ENCODE data around the gene CD99L2.
"Not testable (repeated sequence)": the region's sequence is repeated elsewhere in the genome, so short reads cannot be mapped to it uniquely, and the experiment has no call there.

CD99L2 gene

DNA sequence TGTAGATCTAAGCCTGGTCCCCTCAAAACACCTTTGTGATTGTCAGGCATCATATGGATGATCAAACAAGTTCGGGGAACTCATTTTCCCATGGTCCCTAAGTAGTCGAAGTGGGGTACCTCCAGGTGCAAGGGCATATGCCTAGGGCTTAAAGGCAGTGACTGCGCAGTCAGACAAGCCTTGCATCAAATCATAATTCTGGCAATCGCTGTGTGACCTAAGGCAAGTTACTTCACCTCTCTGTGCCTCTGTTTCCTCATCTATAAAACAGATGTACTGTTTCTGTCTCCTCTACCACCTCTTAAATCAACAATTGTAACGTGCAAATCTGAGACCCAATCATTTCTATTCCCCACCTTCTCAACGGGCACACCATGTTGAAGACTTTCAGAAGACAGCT, 1.8 kb downstream of the CD99L2 start:
- no peak for DNase-seq (ENCODE audit: low read depth)

- DNase-seq (ENCODE audit: low read depth): no peak
Observed at GRCh38 chrX:150893936-150894335, 4.5 kb downstream of the CD99L2 start.

GRCh38 chrX:150889131-150889530, 9.3 kb downstream of the CD99L2 start:
- no peak for DNase-seq (ENCODE audit: low read depth)

DNA sequence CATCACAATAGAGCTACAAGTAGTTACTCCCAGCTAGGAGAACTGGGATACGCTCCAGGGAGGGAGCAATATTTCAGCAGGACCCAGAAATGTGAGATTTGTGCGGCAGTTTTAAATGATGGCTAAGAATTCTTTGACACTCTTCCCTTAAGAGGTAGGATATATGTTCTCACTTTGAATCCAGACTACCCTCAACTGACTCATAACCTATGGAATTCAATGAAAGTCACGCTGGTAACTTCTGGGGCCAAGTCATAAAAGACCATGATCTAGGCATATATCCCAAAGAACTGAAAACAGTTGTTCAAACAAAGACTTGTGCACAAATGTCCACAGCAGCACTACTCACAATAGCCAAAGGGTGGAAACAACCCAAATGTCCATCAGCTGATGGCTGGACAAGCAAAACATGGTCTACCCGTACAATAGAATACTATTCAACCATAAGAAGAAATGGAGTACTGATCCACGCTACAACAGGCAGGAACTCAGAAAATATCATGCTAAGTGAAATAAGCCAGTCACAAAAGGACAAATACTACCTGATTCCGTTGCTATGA, 10.5 kb downstream of the CD99L2 start:
- DNase-seq (ENCODE audit: low read depth): no peak

- not testable (repeated sequence) for DNase-seq (ENCODE audit: low read depth)
Observed at GRCh38 chrX:150887268-150887667, 11.2 kb downstream of the CD99L2 start.

DNA sequence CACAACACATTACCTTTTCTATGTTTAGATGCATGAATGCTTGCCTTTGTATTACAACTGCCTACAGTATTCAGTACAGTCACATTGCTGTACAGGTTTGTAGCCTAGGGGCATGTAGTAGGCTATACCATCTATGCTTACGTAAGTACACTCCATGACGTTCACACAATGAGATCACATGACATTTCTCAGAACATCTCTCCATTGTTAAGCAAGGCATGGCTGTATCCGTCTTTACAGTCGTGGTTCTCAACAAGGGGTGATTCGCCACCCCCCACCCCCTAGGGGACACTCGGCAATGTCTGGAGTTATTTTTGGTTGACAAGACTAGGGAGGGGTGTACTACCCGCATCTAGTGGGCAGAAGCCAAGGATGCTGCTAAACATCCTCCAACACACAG, 12.1 kb downstream of the CD99L2 start:
- DNase-seq (ENCODE audit: low read depth): no peak

GRCh38 chrX:150880808-150881165, 17.7 kb downstream of the CD99L2 start:
- no peak for DNase-seq (ENCODE audit: low read depth)

GRCh38 chrX:150879855-150880807, 18.3 kb downstream of the CD99L2 start:
- DNase-seq (ENCODE audit: low read depth): no peak

DNA sequence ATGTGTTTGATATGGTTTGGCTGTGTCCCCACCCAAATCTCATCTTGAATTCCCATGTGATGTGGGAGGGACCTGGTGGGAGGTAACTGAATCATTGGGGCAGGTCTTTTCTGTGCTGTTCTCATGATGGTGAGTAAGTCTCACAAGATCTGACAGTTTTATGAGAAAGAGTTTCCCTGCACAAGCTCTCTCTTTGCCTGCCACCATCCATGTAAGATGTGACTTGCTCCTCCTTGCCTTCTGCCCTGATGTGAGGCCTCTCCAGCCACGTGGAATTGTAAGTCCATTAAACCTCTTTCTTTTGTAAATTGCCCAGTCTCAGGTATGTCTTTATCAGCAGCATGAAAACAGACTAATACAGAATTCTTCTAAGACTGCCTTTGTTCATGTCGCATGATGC, 22.8 kb downstream of the CD99L2 start:
- not testable (repeated sequence) for DNase-seq (ENCODE audit: low read depth)

DNA sequence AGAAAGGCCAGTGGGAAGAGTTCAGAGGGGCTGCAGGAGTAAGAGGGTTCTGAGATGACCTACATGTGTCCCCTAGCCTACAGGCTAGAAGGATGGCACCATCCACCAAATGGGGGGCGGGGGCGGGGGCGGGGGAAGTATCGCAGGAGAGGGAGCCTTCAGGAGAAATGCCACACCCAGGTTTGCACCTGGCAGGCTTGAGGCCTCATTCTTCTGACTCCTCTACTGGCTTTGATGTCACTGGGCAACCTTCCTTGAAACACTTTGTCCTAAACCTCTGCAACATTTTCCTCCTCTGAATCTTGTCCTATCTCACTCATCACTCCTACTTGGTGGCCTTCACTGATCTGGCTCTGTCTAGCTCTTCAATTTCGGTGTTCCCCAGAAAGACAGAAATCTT, 24.0 kb downstream of the CD99L2 start:
- no peak for DNase-seq (ENCODE audit: low read depth)

DNA sequence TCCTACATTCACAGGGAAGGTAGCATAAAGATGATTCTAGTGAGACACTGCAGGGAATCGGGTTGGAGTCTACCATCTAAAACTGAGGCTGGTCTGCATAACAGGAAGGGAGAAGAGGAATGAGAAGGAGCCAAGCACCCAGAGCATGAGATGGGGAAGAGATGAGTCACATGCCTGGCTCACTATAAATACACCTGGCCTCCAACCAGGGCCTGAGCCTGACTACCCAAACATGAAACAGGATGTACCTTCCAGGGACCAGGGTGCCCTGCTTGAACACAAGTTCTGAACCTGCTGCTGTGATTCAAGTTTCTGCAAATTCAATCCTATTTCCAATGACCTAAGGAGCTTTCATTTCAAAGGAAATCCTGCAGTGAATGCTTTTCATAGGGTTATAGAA, 24.9 kb downstream of the CD99L2 start:
- no peak for DNase-seq (ENCODE audit: low read depth)

DNA sequence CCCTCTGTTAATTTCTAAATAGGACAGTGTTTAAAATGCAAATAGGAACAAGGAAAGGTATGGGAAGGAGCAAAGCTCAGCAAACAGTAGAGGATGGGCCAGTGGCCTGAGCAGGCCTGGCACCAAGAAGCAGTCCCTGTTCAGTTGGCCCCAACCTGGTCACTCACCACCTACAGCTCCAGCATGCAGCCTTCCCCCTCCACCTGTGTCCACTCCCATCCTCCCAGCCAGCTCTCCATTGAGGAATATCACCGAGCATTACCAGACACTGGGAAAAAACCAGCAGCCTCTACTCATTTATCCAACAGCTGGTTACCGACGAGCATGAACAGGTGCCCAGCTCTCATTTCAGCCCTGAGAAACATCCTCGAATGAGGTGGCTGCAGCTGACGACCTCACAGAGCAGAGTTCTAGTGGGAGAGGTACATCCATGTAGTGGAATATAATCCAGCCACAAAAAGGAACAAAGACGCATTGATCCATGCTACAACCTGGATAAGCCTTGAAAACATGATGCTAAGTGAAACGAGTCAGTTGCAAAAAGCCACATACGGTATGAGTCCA, 25.6 kb downstream of the CD99L2 start:
- DNase-seq (ENCODE audit: low read depth): no peak

- DNase-seq (ENCODE audit: low read depth): no peak
Observed at GRCh38 chrX:150871341-150871811, 27.1 kb downstream of the CD99L2 start.

DNA sequence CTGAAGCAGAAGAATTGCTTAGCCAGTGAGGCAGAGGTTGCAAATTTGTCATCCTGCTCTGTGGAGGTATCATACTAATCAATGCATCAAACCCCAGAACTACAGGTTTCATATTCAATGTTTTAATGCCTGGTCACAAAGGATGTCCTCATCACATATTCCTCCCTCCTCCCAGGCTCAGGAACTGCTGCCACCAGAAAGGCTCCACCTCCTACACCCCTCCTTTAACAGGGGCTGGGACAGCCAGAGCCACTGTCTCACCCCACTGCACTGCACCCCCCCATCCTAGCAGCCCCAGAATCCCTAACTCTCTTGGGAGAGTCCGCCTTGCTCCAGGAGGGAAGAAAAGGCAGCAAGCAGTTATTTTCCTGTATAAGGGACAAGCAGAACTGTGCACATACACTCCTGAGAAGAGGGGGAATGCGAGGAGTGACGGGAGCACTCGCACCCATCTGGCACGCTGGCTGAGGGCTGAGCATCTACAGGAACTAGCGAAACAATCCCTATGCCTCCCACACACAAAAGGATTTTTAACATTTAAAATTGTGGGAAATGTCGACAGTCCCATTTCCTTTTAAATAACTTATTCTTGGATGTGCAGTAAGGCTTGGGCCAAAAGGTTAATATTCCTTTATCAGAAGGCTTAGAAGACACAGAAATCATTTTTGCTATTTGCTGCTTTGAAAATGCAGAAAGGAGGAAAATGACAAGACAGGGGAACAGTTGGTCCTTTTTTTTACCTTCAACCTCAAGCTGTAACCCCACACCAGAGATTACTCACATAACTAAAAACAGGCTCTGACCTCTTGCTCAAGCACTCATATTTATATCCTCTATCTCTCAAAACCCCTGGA, 27.8 kb downstream of the CD99L2 start:
- DNase-seq (ENCODE audit: low read depth): no peak

- DNase-seq (ENCODE audit: low read depth): no peak
Observed at GRCh38 chrX:150870029-150870428, 28.4 kb downstream of the CD99L2 start.

DNA sequence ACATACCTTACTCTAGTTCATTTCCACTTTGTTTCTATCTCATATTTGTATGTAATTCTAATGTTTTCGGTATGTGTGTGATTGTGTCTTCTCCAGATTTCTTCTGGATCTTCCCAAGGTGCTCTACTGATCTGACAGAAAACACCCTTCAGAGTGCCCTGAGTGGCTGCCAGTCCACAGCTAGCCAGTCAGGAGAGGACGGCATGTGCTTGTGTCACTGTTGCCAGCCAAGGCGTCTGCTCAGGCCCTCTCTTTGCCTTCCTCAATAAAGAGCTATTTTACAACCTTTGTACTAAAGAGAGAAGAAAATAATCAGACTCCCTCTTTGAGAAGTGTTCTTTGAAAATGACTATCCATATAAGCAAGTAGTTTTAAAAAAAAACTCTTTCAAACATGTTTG, 29.0 kb downstream of the CD99L2 start:
- DNase-seq (ENCODE audit: low read depth): no peak

DNA sequence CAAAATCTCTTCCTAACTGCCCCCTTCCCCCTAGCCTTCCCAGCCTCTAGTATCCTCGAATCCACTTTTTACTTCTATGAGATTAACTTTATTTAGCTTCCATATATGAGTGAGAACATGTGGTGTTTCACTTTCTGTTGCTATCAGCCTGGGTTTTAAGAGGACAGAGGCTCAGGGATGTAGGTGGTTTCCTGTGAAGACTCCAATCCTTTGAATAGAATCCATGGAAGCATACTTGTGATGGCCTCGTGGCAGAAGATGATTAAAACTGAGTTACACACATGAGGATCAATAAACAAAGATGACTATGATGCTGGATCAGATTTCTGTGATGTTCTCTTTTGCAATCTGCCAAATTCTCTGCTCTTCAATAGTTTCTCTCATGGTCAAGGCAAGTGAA, 29.8 kb downstream of the CD99L2 start:
- DNase-seq (ENCODE audit: low read depth): no peak

GRCh38 chrX:150864127-150864526, 34.3 kb downstream of the CD99L2 start:
- DNase-seq (ENCODE audit: low read depth): no peak

DNA sequence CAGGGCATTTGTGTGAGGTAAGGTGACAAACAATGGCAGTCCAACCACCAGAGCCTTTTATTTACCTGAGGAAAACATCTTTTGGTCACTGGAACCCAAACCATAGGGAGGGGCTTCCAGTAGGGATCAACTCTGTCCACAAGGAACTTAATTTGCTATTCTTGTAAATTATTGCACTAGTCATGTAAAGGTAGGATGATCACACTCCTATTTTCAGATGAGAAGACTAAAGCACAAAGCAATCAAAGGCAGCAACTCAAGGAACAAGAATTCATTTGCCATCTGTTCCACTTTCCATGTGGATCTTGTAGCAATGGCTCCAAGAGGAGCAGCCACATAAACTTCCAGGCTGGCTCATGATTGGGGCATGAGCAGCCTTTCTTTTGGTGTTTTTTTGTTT, 35.3 kb downstream of the CD99L2 start:
- DNase-seq (ENCODE audit: low read depth): no peak

DNA sequence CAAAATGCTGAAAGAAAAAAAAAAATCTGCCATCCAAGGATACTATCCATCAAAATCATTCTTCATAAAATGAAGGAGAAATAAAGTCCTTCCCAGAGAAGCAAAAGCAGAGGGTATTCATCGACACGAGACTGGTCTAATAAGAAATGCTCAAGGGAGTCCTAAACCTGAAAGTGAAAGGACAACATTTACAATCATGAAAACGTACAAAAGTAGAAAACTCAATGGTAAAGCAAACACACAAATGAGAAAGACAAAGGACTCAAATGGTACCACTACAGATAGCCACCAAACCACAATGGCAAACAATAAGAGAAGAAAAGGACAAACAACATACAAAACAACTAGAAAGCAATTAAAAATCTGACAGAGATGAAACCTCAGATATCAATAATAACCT, 41.0 kb downstream of the CD99L2 start:
- DNase-seq (ENCODE audit: low read depth): no peak

GRCh38 chrX:150856785-150857184, 41.7 kb downstream of the CD99L2 start:
- DNase-seq (ENCODE audit: low read depth): no peak

DNA sequence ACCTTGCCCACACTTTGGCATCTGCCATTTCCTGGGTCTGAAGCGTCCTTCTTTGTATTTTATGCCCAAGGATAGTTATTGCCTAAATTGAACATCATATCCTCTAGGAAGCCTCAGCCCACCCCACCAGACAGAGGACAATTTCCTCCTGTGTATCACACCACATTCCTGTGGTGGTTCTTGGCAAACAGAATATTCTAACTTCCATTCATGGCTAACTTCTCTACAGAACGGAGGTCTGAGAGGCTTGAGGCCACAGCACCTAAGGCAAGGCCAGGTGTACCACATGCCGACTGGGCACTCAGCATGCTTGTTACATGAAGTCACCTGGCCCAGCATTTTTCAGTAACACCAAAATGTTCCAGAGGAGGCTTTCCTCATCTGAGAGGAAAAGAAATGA, 42.4 kb downstream of the CD99L2 start:
- no peak for DNase-seq (ENCODE audit: low read depth)

Measured in stimulated activated CD8-positive, alpha-beta memory T cell treated with anti-CD3 and anti-CD28 coated beads, Interleukin-7, amount 100 ng/mL, for 24 hours (primary cell).